HG03432 (cell line): ENCODE results near the gene IBSP.

Source experiments
- ATAC-seq: cut with Tn5 transposase; IDR thresholded peaks from one replicate; pipeline ENCODE4 v1.9.1; 2021; ENCODE audit warnings: mild to moderate bottlenecking, moderate library complexity; ENCODE audit not compliant: unreplicated experiment

The IBSP gene

DNA sequence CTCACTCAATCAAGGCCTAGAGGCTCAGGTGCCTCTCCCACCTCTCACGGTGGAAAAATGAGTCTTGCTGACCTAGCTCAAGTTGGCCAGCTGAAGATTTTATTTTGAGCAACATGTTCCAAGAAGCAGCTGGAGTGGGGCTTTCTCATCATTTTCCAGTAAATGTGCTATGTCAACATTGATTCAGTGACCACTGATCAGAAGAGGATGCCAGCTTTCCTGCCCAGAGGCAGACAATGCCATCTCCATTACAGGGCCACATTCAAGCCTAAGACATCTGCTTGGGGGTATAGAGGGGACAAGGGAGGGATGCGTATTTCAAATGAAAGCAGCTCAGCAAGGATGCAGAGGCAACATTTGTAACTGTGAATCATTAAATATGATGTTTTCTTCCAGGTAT, 36.4 kb downstream of the IBSP start:
- ATAC-seq = no peak

DNA sequence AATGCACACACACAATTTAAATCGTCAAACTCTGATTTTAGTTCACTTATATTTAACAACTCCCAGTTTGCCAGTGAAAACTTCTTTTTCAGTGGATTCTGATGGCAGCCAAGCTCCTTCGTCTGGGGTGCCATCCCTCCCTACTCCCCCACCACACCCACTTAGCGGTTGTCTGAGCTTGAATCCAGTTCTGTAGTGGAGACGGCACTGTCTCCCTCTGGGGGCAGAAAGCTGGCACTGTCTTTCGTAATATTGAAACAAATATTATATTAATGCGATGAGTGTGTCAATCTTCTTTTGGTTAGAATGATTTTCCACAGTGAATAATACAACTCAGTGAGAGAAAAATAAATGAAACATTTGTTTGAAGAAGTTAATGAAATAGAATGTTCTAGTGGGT, 38.9 kb downstream of the IBSP start:
- ATAC-seq = no peak

DNA sequence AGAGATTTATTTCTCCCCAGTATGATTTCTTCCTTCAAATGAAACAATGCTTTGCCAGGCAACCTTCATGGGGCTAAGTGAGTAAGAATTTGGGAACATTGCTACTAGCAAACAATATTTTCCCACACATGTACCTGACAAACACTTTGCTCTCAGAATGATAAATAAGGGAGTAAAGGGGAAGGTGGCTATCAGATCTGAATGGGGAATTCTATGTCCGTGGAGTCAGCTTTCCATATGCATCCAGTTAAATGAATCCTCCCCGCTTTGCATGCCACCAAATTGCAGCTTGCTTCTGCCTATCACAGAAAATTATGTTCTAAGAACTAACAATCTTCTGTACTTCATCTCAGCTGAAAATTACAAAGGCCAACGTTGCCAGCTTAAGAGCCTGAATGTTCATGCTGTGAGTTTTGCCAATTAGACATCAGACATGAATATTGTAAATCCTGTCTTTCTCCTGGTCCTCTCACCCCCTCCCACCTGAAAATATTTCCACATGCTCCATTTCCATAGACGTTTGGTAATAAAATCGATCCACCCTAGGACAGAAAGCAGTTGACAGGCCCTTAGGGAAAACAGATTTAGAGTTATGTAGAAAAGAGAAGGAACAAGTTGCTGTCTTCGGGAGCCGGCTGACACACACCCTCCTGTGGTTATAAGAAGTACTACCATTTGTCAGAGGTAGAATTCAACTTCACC, 39.7 kb downstream of the IBSP start:
- peak; percentile 71 for ATAC-seq

DNA sequence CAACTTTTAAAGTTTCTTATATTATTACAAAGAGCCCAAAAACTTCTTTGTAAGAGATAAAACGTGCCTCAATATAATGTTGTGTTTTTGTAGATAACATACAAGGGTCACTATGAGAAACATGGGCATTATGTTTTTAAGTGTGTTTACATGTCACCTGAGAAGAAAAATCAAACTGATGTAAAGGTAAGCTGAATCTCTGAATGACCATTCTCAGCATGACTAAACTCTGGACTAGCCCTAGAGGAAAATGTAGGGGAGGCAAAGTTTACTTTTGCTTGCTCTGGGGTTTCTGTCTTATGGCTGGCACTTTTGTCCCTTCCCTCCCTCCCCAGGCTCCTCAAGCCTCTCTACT, 40.2 kb downstream of the IBSP start:
- peak; percentile 8 for ATAC-seq

DNA sequence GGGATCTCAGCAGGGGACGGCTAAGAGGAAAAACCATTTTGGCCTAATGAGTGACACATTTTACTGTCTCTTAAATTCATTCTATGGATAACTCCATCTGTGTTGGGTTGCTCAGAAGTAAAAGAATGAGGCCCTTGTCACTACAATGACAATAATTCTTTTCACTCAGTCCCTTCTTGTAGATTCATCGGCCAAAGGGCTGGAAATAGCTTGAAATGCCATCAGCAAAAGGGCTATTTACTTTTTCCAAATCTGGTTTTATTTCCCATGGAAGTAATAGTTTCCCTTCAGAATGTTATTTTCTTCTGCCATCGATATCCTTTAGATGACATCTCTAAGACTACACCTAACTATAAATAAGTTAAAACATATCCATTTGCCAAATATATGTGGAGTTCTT, 40.8 kb downstream of the IBSP start:
- no peak for ATAC-seq

DNA sequence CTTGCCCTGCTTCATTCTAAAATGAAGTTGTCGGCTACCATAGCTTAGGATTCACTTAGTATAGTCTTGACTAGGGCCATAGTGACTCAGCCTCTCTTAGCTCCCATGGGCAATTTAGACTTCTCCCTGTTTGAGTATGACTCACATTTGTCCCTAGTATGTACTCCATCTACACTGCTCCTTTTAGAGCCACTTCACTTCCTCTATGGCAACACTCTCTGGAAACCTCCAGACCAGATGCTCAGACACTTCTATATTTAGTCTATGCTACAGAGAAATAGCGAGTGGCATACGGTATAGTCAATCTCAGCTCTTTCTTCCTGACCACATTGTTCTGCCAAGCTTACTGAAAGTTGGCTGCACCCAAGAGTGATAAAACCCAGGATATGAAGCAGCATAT, 44.6 kb downstream of the IBSP start:
- ATAC-seq = no peak

DNA sequence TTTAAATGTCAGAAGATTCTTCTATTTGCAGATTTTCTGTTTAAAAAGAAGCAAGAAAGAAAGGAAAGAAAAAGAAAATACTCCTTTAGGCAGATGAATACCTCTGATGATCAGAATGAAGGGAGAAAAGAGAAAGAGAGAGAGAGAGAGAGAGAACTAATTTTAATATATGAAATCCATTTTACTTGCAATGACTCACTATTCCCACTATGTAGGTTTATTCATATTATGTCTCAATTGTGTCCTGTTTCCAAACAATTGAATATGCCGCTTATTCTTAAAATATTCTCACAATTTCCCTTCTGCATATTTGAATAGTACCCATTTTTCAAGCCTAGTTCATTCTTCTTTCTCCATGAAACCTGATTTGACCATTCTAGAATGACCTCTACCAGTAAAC, 45.1 kb downstream of the IBSP start:
- ATAC-seq = no peak

DNA sequence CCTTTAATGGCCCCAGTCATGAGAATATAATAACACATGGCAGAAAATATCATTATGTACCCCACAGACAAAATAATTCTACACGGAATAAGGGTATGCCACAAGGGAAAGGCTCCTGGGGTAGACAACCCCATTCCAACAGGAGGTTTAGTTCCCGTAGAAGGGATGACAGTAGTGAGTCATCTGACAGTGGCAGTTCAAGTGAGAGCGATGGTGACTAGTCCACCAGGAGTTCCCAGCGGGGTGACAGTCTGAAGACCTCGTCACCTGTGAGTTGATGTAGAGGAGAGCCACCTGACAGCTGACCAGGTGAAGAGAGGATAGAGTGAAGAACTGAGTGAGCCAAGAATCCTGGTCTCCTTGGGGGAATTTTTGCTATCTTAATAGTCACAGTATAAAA, 46.9 kb downstream of the IBSP start:
- no peak for ATAC-seq

DNA sequence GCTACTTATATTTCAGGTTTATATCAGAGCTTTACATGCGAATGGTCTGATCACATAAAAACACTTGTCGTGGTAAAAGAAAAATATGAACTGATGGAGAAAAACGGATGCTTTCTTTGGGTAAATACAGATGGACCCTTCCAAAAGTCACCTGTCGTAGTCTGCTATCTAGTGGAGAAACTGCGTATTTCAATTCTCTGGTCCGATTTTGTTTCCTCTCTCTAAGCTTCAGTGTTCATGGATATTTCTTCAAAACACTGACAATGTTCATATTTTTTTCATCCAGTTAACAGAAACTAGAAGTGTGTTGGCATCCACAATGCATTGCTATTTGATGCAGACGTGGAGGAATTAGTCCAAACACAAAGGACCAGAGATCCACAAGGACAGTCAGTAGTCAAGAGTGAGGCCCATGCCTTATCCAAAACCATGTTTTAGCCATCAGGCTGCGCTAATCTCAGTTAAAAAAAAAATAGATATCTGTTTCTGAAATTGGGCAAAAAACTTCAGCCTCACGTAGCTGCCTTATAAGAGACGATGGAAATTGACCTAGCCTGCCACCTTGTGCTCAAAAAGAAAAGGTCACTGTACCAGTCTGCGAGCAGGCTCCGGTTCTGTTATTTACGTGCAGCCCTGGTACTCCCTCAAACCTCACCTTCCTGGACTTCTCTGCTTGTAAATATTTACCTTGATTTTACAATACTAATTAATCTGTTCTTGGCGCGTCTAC, 49.4 kb downstream of the IBSP start:
- ATAC-seq = peak; percentile 88

DNA sequence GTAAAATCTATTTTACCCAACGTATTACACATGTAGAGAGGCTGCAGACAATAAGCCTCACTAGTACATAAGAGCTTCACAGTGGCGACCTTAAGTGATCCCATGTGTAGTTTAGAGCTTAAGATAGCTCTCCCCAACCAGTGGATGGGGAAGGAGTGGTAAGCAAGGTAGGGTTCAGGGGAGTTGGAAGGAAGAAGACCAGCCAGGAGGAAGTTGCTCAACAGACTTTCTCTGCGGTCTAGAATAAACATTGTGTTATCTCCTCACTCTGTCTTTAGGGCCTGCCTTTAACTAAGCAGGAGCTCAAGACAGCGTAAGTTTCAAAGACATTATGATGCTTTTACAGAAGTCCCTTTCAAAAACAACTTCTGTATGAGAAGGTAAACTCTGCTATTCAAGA, 50.3 kb downstream of the IBSP start:
- no peak for ATAC-seq

DNA sequence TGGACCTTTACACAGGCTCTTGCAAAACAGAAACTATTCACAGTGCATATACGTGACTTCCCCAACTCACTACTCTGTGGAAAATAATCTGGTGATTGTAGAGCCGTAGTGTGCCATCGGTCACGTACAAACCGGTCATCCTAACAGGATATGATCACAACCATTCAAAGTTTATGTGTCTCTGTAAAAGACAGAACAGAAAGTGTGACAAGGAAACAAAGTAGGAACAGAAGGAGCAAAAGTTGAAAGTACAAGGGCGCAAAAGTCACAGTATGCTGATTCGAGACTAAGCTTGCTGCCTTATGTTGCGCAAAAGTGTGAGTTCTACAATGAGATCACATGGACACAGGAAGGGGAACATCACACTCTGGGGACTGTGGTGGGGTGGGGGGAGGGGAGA, 52.0 kb downstream of the IBSP start:
- ATAC-seq = no peak

DNA sequence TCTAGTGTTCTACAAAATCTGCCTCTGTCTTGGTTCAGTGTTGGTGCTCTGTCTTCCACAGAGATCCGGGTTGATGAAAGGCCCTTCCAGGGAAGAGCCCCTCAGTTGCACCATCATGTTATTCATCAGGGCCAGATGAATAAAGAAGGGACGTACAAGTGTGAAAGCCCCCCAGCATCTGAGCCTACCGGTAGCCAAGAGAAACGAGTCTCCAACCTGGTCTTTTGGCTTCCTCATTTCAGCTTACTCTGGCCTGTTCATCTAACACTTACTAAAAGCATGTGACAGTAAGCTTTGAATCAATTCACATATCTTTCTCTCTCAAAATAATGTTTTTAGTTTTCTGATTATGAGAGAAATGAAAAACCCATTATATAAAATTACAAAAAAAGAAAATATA, 52.6 kb downstream of the IBSP start:
- ATAC-seq = no peak

DNA sequence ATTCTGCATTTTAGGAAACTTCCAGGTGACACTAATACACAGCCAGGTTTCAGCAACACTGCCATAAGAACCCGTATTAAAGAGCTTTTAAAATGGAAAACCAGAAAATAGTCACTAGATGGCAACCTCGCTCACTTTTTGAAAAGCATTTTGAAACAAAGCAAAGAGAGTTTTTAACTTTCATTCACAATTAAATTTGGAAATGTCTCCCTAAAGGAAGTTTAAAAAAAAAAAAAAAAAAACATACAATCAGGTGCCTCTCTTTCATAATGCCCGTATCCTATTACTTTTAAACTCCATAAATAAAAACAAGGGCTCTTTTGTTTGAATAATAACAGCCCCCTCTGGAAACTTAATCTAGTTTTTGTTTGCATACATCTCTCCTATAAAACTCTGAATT, 53.8 kb downstream of the IBSP start:
- ATAC-seq = peak; percentile 38

DNA sequence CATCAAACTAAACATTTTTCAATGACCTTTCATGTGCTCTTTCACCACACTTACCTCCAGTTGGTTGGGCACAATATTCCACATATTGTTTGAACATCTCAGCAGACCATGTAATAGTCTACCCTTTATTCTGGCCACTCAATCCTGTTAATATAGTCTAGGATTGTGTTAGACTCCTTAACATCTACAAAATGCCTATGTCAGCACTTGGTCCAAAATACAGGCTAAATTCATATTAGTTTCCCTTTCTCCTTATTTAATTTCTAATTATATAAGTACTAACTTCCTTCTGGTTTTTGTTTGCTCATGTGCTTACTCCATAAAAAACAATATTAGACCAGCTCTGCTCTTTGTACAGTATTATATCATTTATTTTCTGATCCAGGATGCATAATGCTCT, 54.5 kb downstream of the IBSP start:
- ATAC-seq = no peak

DNA sequence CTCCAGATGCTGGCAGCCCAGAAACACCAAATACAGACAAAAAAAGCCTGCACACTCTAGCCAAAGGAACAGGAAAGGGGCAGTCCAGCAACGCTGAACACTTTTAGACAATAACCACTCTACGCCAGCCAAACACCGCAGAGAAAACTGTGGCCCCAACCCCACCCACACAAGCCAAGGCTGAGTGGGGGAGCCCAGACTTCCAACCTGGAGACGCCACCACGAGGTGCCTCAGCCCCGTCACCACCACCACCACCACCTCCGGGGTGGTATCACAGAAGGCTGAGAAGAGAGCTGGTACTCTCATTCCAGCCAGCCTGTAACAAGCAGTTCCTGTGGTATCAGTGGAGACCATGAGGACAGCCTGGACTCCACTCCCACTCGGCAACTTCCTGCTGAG, 56.2 kb downstream of the IBSP start:
- ATAC-seq = no peak

DNA sequence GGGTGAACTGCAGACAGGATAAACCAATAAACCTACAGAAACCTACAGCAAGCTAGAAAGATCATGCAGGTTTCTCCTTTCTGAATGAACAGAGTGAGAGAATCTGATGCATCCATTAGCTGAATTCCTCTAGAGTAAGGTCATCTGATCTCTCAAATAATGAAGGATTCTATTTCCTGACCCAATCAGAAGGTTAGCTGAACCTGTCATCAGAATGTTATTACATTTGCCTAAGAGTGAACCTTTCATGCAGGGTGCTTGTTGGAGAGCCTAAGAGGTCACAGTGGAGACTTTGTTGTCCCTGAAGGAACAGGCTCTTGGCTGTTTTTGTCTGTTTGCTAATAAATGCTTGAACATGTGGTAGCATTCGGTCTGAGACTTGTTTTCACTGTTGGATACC, 57.5 kb downstream of the IBSP start:
- ATAC-seq = no peak

DNA sequence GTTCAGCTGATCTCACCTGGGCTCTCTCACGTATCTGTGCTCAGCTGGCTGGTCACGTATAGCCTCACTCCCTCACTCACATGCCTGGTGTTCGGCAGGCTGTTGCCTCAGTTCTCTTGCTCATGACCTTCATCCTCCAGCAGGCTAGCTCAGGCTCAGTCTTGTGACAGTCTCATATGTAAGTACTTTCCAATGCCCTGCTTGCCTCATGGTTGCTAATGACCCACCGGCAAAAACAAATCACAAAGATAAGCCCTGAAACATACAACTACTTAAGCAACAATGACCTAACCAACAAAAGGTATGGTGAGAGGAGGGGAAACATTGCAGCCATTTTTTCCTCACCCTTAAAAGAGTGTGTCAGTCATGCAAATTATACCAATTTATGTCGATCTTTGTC, 58.4 kb downstream of the IBSP start:
- ATAC-seq = no peak
